B cell (primary cell): ENCODE measurements around the gene ARHGAP28.

Experiments used
- CTCF ChIP-seq: fragments of 200-600 bp; IDR thresholded peaks from one replicate; pipeline ENCODE4 v1.8.0; 2022; ENCODE audit warnings: antibody characterized with exemption, mild to moderate bottlenecking
- EZH2 ChIP-seq: IDR thresholded peaks from 2 replicates; pipeline ENCODE4 v1.6.1; 2012; ENCODE audit warnings: borderline replicate concordance, low read depth, mild to moderate bottlenecking, moderate library complexity, low read length; ENCODE audit not compliant: insufficient read depth, poor library complexity, severe bottlenecking

GRCh38 chr18:6951336-6952090, 222.0 kb downstream of the ARHGAP28 start:
- TF ChIP-seq EZH2, result no peak
- TF ChIP-seq CTCF, result no peak
